HG03439 (cell line): ENCODE measurements around the gene INHA.

Experiments
- ATAC-seq: cut with Tn5 transposase; IDR thresholded peaks from one replicate; pipeline ENCODE4 v1.9.1; 2021; ENCODE audit warnings: mild to moderate bottlenecking, moderate library complexity; ENCODE audit not compliant: unreplicated experiment

Gene INHA

GRCh38 chr2:219572237-219573001 lies at the start of gene INHA:
INHA (plus strand) TSS chr2:219572310; CDS start chr2:219572375, 65 bp downstream.
- ATAC-seq, result no peak

GRCh38 chr2:219523031-219523671 lies 49.0 kb upstream of the INHA start:
- no peak for ATAC-seq

GRCh38 chr2:219524817-219525216 lies 47.3 kb upstream of the INHA start:
- ATAC-seq, result no peak

GRCh38 chr2:219525533-219526232 lies 46.4 kb upstream of the INHA start:
- ATAC-seq, result no peak

- no peak for ATAC-seq
Observed at GRCh38 chr2:219526320-219527075, 45.6 kb upstream of the INHA start.

GRCh38 chr2:219527076-219527394 lies 45.1 kb upstream of the INHA start:
- no peak for ATAC-seq

GRCh38 chr2:219527472-219527871 lies 44.6 kb upstream of the INHA start:
- ATAC-seq, result no peak

GRCh38 chr2:219530048-219530963 lies 41.8 kb upstream of the INHA start:
- ATAC-seq, result peak; percentile 81

GRCh38 chr2:219531639-219532377 lies 40.3 kb upstream of the INHA start:
- no peak for ATAC-seq

- no peak for ATAC-seq
Observed at GRCh38 chr2:219532378-219532649, 39.8 kb upstream of the INHA start.

GRCh38 chr2:219533930-219534661 lies 38.0 kb upstream of the INHA start:
- ATAC-seq, result no peak

GRCh38 chr2:219536425-219536824 lies 35.7 kb upstream of the INHA start:
- no peak for ATAC-seq

GRCh38 chr2:219536967-219537366 lies 35.1 kb upstream of the INHA start:
- ATAC-seq, result no peak

GRCh38 chr2:219537657-219538488 lies 34.2 kb upstream of the INHA start:
- no peak for ATAC-seq

- ATAC-seq, result no peak
Observed at GRCh38 chr2:219538504-219538951, 33.6 kb upstream of the INHA start.

GRCh38 chr2:219538956-219539788 lies 32.9 kb upstream of the INHA start:
- ATAC-seq, result no peak

- ATAC-seq, result no peak
Observed at GRCh38 chr2:219539926-219540678, 32.0 kb upstream of the INHA start.
